Measurements from ENCODE around the gene DYNLRB1. TPM values are rescaled to one million over a fixed set of nuclear protein-coding genes. Genes with fewer than 3 reads are reported as not detected.

Gene DYNLRB1
- total and polyA plus RNA-seq, 2 of the 13 experiments (the other 11 are each of a cell fraction or from before 2014, with no cell fraction given) = 140 to 244 TPM

DNA sequence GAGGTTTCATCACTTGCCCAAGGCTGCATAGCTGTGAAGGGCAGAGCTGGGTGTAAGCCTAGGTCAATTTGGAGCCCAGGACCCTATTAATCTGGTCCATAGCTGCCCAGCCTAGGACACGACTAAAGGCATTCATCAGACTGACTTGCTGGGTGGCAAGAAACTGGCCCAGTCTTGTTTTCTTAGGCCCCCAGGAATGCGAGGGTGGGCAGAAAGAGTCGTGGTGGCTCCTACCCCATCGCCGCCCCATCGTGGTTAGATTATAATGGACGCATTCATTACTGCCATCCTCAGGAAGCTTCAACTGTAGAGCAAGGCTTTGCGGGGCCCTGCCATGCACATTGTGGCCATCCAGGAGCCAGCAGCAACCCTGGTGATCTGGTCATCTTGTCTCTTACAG is 16.1 kb downstream of the DYNLRB1 start:
- peaks cover 13% of the 10 kb centered on the region for H3K79me2 ChIP-seq (ENCODE audit: insufficient read depth, low read length)
- DNase-seq (ENCODE audit: low spot score) (no peak), ATAC-seq (no peak), FAIRE-seq (no peak)
- no peak overlapping the region for H2AFZ ChIP-seq (ENCODE audit: low read length)
- H4K20me1 ChIP-seq (ENCODE audit: insufficient read depth, low read length) = peaks cover 4% of the 10 kb centered on the region; the same call in 1 of the 2 replicates
- no peak overlapping the region for H3K9ac ChIP-seq (ENCODE audit: insufficient read depth, low read depth, low read length)
- no peak overlapping the region for H3K4me2 ChIP-seq (ENCODE audit: low read depth, low read length)
- ChIA-PET CTCF (ENCODE audit: low intra/inter-chr PET ratio, low total read pairs) (no interaction called here), POLR2A (interaction anchor here (0.9 kb wide), 1 partner anchor 17 kb away, joined by 5 read pairs; the partner anchor contains the start of gene DYNLRB1)
- in situ Hi-C loops (cut with HindIII; ENCODE audit: extremely low pct_ligation_motif_present, low pct_unique_long_range_greater_than_20kb) = no loop called here
- WGBS (ENCODE audit: low lambda C conversion rate) = 95% methylated on average over 8 of the region's 8 CpGs
- no peaks in the 10 kb centered on the region for H3K9me3 ChIP-seq (ENCODE audit: low read length)
- no peaks in the 10 kb centered on the region for H3K27me3 ChIP-seq (ENCODE audit: control insufficient read depth in 1 of 2, insufficient read depth in 2 of 2, low read length in 2 of 2)
- TF ChIP-seq ZFP41 (CRISPR knock-in tag; IDR thresholded peaks at IDR 0.05; ENCODE audit: borderline replicate concordance) = no peak
- TF ChIP-seq, protein P1, sequence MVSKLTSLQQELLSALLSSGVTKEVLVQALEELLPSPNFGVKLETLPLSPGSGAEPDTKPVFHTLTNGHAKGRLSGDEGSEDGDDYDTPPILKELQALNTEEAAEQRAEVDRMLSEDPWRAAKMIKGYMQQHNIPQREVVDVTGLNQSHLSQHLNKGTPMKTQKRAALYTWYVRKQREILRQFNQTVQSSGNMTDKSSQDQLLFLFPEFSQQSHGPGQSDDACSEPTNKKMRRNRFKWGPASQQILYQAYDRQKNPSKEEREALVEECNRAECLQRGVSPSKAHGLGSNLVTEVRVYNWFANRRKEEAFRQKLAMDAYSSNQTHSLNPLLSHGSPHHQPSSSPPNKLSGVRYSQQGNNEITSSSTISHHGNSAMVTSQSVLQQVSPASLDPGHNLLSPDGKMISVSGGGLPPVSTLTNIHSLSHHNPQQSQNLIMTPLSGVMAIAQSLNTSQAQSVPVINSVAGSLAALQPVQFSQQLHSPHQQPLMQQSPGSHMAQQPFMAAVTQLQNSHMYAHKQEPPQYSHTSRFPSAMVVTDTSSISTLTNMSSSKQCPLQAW (CRISPR knock-in tag; IDR thresholded peaks at IDR 0.05) = no peak
- TF ChIP-seq XRCC5 (optimal IDR thresholded peaks at IDR 0.05; ENCODE audit: low read length) = no peak
- TF ChIP-seq PRDM15 (CRISPR knock-in tag; IDR thresholded peaks at IDR 0.05) = no peak
- no peak for TF ChIP-seq ZFP36 (IDR thresholded peaks at IDR 0.05; ENCODE audit: borderline replicate concordance, low read depth, low read length, partially characterized antibody)
- TF ChIP-seq, protein P2, sequence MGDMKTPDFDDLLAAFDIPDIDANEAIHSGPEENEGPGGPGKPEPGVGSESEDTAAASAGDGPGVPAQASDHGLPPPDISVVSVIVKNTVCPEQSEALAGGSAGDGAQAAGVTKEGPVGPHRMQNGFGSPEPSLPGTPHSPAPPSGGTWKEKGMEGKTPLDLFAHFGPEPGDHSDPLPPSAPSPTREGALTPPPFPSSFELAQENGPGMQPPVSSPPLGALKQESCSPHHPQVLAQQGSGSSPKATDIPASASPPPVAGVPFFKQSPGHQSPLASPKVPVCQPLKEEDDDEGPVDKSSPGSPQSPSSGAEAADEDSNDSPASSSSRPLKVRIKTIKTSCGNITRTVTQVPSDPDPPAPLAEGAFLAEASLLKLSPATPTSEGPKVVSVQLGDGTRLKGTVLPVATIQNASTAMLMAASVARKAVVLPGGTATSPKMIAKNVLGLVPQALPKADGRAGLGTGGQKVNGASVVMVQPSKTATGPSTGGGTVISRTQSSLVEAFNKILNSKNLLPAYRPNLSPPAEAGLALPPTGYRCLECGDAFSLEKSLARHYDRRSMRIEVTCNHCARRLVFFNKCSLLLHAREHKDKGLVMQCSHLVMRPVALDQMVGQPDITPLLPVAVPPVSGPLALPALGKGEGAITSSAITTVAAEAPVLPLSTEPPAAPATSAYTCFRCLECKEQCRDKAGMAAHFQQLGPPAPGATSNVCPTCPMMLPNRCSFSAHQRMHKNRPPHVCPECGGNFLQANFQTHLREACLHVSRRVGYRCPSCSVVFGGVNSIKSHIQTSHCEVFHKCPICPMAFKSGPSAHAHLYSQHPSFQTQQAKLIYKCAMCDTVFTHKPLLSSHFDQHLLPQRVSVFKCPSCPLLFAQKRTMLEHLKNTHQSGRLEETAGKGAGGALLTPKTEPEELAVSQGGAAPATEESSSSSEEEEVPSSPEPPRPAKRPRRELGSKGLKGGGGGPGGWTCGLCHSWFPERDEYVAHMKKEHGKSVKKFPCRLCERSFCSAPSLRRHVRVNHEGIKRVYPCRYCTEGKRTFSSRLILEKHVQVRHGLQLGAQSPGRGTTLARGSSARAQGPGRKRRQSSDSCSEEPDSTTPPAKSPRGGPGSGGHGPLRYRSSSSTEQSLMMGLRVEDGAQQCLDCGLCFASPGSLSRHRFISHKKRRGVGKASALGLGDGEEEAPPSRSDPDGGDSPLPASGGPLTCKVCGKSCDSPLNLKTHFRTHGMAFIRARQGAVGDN (CRISPR knock-in tag; IDR thresholded peaks at IDR 0.05) = 0 out of 2 replicates have a peak, but pooled peaks have one; percentile 17
- TF ChIP-seq ZNF30 (CRISPR knock-in tag; IDR thresholded peaks at IDR 0.05) = no peak
- TF ChIP-seq DNMT3B (CRISPR knock-in tag; conservative IDR thresholded peaks at IDR 0.05) = no peak
- intact Hi-C loops (cut with micrococcal nuclease; ENCODE audit: unreplicated experiment) = no loop called here
- no peaks in the 10 kb centered on the region for H3K4me1 ChIP-seq (ENCODE audit: insufficient read depth, low read length)
- peaks cover 71 to 93% of the 10 kb centered on the region in 2 experiments for H3K36me3 ChIP-seq (replicated peaks in 1 of 2; ENCODE audit: control insufficient read depth in 1 of 2, insufficient read depth in 2 of 2, low read length in 2 of 2)
- no peak overlapping the region for H3K4me3 ChIP-seq (replicated peaks in 1 of 3; ENCODE audit: insufficient read depth in 1 of 3, low read depth in 2 of 3, low read length in 3 of 3)
- BruUV-seq (replicated peaks) = no TSS peak
- no peak overlapping the region for H3K27ac ChIP-seq (ENCODE audit: extremely low read length, insufficient read depth, low read length)

Data from HepG2 (cell line).